OCI-LY3 (cell line): Measurements from ENCODE around the gene PRCP.

Experiments
- H2AFZ ChIP-seq: fragments of 200-600, 300-600 bp; shearing (Covaris generic); 2 replicates; pipeline ENCODE4 v1.6.0; 2014; ENCODE audit warnings: antibody characterized with exemption, low read depth, low read length
- H3K27ac ChIP-seq: fragments of 200-600, 300-600 bp; sonication (generic); 2 replicates; pipeline ENCODE4 v1.5.1; 2014; ENCODE audit warnings: mild to moderate bottlenecking, low read length, moderate library complexity, mixed read lengths
- H3K27me3 ChIP-seq: fragments of 200-600, 300-600 bp; sonication (generic); 2 replicates; pipeline ENCODE4 v1.6.1; 2014; ENCODE audit warnings: low read depth, low read length, mixed read lengths
- H3K36me3 ChIP-seq: fragments of 200-600, 300-600 bp; sonication (generic); replicated peaks from 2 replicates; pipeline ENCODE3; 2014; ENCODE audit warnings: low read depth, low read length, mixed read lengths
- H3K4me1 ChIP-seq: fragments of 300-600, 200-600 bp; sonication (generic); 2 replicates; pipeline ENCODE4 v1.6.1; 2014; ENCODE audit warnings: low read length, mixed read lengths
- H3K4me2 ChIP-seq: fragments of 200-600, 300-600 bp; sonication (generic); 2 replicates; pipeline ENCODE4 v1.6.1; 2014; ENCODE audit warnings: low read length, mixed read lengths
- H3K4me3 ChIP-seq: fragments of 300-600, 200-600 bp; sonication (generic); 2 replicates; pipeline ENCODE4 v1.5.1; 2014; ENCODE audit warnings: antibody characterized with exemption, mild to moderate bottlenecking, low read length, moderate library complexity
- H3K79me2 ChIP-seq: fragments of 300-600, 200-600 bp; shearing (Covaris generic); 2 replicates; pipeline ENCODE4 v1.6.1; 2014; ENCODE audit warnings: mild to moderate bottlenecking, low read length, mixed read lengths
- H3K9ac ChIP-seq: fragments of 300-600, 200-600 bp; shearing (Covaris generic); 2 replicates; pipeline ENCODE4 v1.6.0; 2014; ENCODE audit warnings: mild to moderate bottlenecking, low read length, moderate library complexity
- H3K9me3 ChIP-seq: fragments of 200-600, 300-600 bp; shearing (Covaris generic); 2 replicates; pipeline ENCODE4 v1.6.1; 2014; ENCODE audit warnings: low read length, mixed read lengths; ENCODE audit not compliant: insufficient read depth
- H4K20me1 ChIP-seq: fragments of 200-600, 300-600 bp; sonication (generic); 2 replicates; pipeline ENCODE4 v1.6.1; 2016; ENCODE audit warnings: low read length, mixed read lengths; ENCODE audit not compliant: insufficient read depth
- CTCF ChIP-seq: fragments of 200-600, 300-600 bp; sonication (generic); IDR thresholded peaks from 2 replicates; pipeline ENCODE4 v1.5.1; 2014; ENCODE audit warnings: antibody characterized with exemption, low read length, low read depth
- EZH2phosphoT487 ChIP-seq: fragments of 200-600 bp; shearing (Covaris generic); IDR thresholded peaks from 2 replicates; pipeline ENCODE4 v1.6.1; 2018; ENCODE audit warnings: antibody characterized with exemption, mixed run types, low read depth

The PRCP gene

DNA sequence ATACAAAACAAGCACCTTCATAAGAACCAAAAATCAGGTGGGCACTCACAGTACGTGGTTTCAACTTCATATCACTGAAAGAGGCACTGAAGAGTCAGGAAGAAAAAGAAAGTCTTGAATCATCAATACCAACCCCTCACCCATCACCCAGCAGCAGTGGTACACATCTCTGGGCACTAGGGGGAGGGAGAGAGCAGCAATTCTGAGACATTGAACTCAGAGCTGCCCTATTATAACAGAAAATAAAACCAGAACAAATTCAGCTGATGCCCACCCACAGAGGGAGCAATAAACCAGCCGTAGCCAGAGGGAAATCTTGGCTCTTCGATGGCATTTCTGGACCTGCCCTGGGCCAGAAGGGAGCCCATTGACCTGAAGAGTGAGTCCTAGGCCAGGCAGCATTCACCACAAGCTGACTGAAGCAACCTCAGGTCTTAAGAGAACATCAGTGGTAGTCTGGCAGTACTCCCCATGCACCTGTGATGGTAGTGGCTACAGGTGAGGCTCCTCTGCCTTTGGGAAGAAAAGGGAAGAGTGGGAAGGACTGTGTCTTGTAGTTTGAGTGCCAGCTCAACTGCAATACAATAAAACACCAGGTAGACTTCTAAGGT is 124.4 kb downstream of the PRCP start:
- H3K27ac ChIP-seq, result no peak overlapping the region
- H3K79me2 ChIP-seq, result no peaks in the 10 kb centered on the region
- H3K4me2 ChIP-seq, result peak overlapping the region; percentile 49
- H3K4me1 ChIP-seq, result no peaks in the 10 kb centered on the region
- H3K9me3 ChIP-seq, result 0 out of 2 replicates have a peak, but pooled peaks cover 3% of the 10 kb centered on the region
- H4K20me1 ChIP-seq, result no peaks in the 10 kb centered on the region
- peak overlapping the region; percentile 83 for H2AFZ ChIP-seq
- peak overlapping the region; percentile 52 for H3K4me3 ChIP-seq
- TF ChIP-seq EZH2phosphoT487 (no peak), CTCF (peak; percentile 90)
- H3K36me3 ChIP-seq, result no peaks in the 10 kb centered on the region
- no peaks in the 10 kb centered on the region for H3K27me3 ChIP-seq
- H3K9ac ChIP-seq, result no peak overlapping the region

DNA sequence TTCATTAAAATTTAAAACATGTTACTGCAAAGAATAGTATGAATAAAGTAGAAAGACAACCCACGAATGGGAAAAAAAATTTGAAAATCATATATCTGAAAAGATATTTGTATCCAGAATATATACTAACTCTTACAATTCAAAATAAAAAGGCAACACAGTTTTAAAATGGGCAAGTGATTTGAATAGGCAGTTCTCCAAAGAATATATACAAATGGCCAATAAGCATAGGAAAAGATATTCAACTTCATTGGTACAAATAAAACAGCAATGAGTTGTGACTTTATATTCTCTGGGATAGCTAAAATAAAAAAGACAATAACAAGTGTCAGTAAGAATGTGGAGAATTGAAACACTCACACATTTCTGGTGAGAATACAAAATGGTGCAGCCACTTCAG is 125.0 kb downstream of the PRCP start:
- TF ChIP-seq EZH2phosphoT487, result no peak
- no peak for TF ChIP-seq CTCF
- H2AFZ ChIP-seq, result peak overlapping the region; percentile 83
- no peak overlapping the region for H3K9ac ChIP-seq
- peak overlapping the region; percentile 49 for H3K4me2 ChIP-seq
- H3K4me1 ChIP-seq, result no peaks in the 10 kb centered on the region
- no peaks in the 10 kb centered on the region for H3K27me3 ChIP-seq
- H3K9me3 ChIP-seq, result 0 out of 2 replicates have a peak, but pooled peaks cover 3% of the 10 kb centered on the region
- no peaks in the 10 kb centered on the region for H4K20me1 ChIP-seq
- no peaks in the 10 kb centered on the region for H3K79me2 ChIP-seq
- no peak overlapping the region for H3K27ac ChIP-seq
- H3K4me3 ChIP-seq, result peak overlapping the region; percentile 52
- H3K36me3 ChIP-seq, result no peaks in the 10 kb centered on the region
